GM04503 (cell line): ENCODE measurements around the gene CACNB1.
"Not testable (repeated sequence)": the region's sequence is repeated elsewhere in the genome, so short reads cannot be mapped to it uniquely, and the experiment has no call there.

Experiments
- DNase-seq: peaks from one replicate; pipeline ENCODE4 v3.0.0-alpha.2; 2012; ENCODE audit warnings: low read depth

CACNB1 gene

GRCh38 chr17:39174920-39175694 is 22.4 kb downstream of the CACNB1 start:
- no peak for DNase-seq

- no peak for DNase-seq
These were observed 23.8 kb downstream of the CACNB1 start for GRCh38 chr17:39173526-39174274.

GRCh38 chr17:39173080-39173479 is 24.4 kb downstream of the CACNB1 start:
- no peak for DNase-seq

GRCh38 chr17:39171933-39172332 is 25.5 kb downstream of the CACNB1 start:
- no peak for DNase-seq

- no peak for DNase-seq
These were observed 26.9 kb downstream of the CACNB1 start for GRCh38 chr17:39170558-39170957.

- no peak for DNase-seq
These were observed 27.4 kb downstream of the CACNB1 start for GRCh38 chr17:39170109-39170508.

GRCh38 chr17:39169518-39169917 is 28.0 kb downstream of the CACNB1 start:
- DNase-seq = no peak

- DNase-seq = no peak
These were observed 28.4 kb downstream of the CACNB1 start for GRCh38 chr17:39169101-39169500.

GRCh38 chr17:39168503-39168902 is 29.0 kb downstream of the CACNB1 start:
- not testable (repeated sequence) for DNase-seq

- no peak for DNase-seq
These were observed 30.0 kb downstream of the CACNB1 start for GRCh38 chr17:39167476-39167875.

GRCh38 chr17:39166437-39167335 is 30.8 kb downstream of the CACNB1 start:
- no peak for DNase-seq

- DNase-seq = no peak
These were observed 31.6 kb downstream of the CACNB1 start, which contains the start of gene ARL5C for GRCh38 chr17:39165841-39166349. Gene ARL5C (minus strand): TSS chr17:39166161. CDS start chr17:39165760, 401 bp downstream.

- DNase-seq = no peak
These were observed 32.2 kb downstream of the CACNB1 start for GRCh38 chr17:39165178-39165840.

GRCh38 chr17:39164675-39165143 is 32.8 kb downstream of the CACNB1 start:
- peak; percentile 59 for DNase-seq

- no peak for DNase-seq
These were observed 35.5 kb downstream of the CACNB1 start for GRCh38 chr17:39161962-39162361.

- DNase-seq = no peak
These were observed 38.8 kb downstream of the CACNB1 start for GRCh38 chr17:39158623-39159022.

- no peak for DNase-seq
These were observed 41.0 kb downstream of the CACNB1 start for GRCh38 chr17:39156491-39156890.

GRCh38 chr17:39155654-39156053 is 41.8 kb downstream of the CACNB1 start:
- DNase-seq = no peak

- peak; percentile 64 for DNase-seq
These were observed 43.8 kb downstream of the CACNB1 start for GRCh38 chr17:39153599-39154051.

- no peak for DNase-seq
These were observed 45.3 kb downstream of the CACNB1 start for GRCh38 chr17:39151943-39152818.
